ENCODE data around the gene FEZF1. TPM values are rescaled to one million over a fixed set of nuclear protein-coding genes. Genes with fewer than 3 reads are reported as not detected.
A peak's percentile ranks its signal among the peaks of the same experiment; 100 is the strongest.

The FEZF1 gene
- total and polyA plus RNA-seq, 3 experiments from 2014 or later: not detected

GRCh38 chr7:122329145-122329802, 24.7 kb upstream of the FEZF1 start:
- H3K4me3 ChIP-seq (ENCODE audit: low read length): no peak overlapping the region
- H3K27ac ChIP-seq (ENCODE audit: low read depth, low read length): no peak overlapping the region
- no peak overlapping the region for H3K4me3 Mint-ChIP-seq
- H3K36me3 ChIP-seq (ENCODE audit: insufficient read depth, low read length): no peaks in the 10 kb centered on the region
- H3K9me3 Mint-ChIP-seq: peaks cover 0 to 2% (median 0%) of the 10 kb centered on the region in 5 donors
- DNase-seq: no peak
- POLR2A ChIA-PET: no interaction called here
- H3K27ac Mint-ChIP-seq: peak overlapping the region in 1 of 8 donors; percentile 73
- H3K9me3 ChIP-seq (ENCODE audit: low read length): no peaks in the 10 kb centered on the region
- no peaks in the 10 kb centered on the region for H3K4me1 ChIP-seq (ENCODE audit: insufficient read depth, low read length)
- no peaks in the 10 kb centered on the region for H3K4me1 Mint-ChIP-seq
- H3K27me3 ChIP-seq (ENCODE audit: insufficient read depth, low read length, poor library complexity, severe bottlenecking): no peaks in the 10 kb centered on the region
- H3K36me3 Mint-ChIP-seq: no peaks in the 10 kb centered on the region
- CTCF ChIA-PET: no interaction called here
- H3K27me3 Mint-ChIP-seq: no peaks in the 10 kb centered on the region

- H3K4me3 Mint-ChIP-seq: no peak overlapping the region
- Histone ChIP-seq H3K9me3 (ENCODE audit: low read length) (no peaks in the 10 kb centered on the region), H3K36me3 (ENCODE audit: insufficient read depth, low read length) (no peaks in the 10 kb centered on the region), H3K27me3 (ENCODE audit: insufficient read depth, low read length, poor library complexity, severe bottlenecking) (no peaks in the 10 kb centered on the region), H3K27ac (ENCODE audit: low read depth, low read length) (no peak overlapping the region), H3K4me3 (ENCODE audit: low read length) (no peak overlapping the region), H3K4me1 (ENCODE audit: insufficient read depth, low read length) (no peaks in the 10 kb centered on the region)
- DNase-seq: no peak
- H3K27ac Mint-ChIP-seq: no peak overlapping the region
- ChIA-PET POLR2A (no interaction called here), CTCF (no interaction called here)
- H3K4me1 Mint-ChIP-seq: no peaks in the 10 kb centered on the region
- H3K27me3 Mint-ChIP-seq: no peaks in the 10 kb centered on the region
- peaks cover 0 to 2% (median 0%) of the 10 kb centered on the region in 5 donors for H3K9me3 Mint-ChIP-seq
- H3K36me3 Mint-ChIP-seq: no peaks in the 10 kb centered on the region
These were observed 23.4 kb upstream of the FEZF1 start for GRCh38 chr7:122327969-122328368.

- Histone ChIP-seq H3K27ac (ENCODE audit: low read depth, low read length) (no peak overlapping the region), H3K27me3 (ENCODE audit: insufficient read depth, low read length, poor library complexity, severe bottlenecking) (no peaks in the 10 kb centered on the region), H3K4me3 (ENCODE audit: low read length) (no peak overlapping the region), H3K4me1 (ENCODE audit: insufficient read depth, low read length) (no peaks in the 10 kb centered on the region), H3K9me3 (ENCODE audit: low read length) (no peaks in the 10 kb centered on the region), H3K36me3 (ENCODE audit: insufficient read depth, low read length) (no peaks in the 10 kb centered on the region)
- H3K4me3 Mint-ChIP-seq: no peak overlapping the region
- no peak overlapping the region for H3K27ac Mint-ChIP-seq
- H3K27me3 Mint-ChIP-seq: peaks cover 41 to 59% of the 10 kb centered on the region in 2 donors
- H3K36me3 Mint-ChIP-seq: no peaks in the 10 kb centered on the region
- ChIA-PET CTCF (no interaction called here), POLR2A (no interaction called here)
- H3K4me1 Mint-ChIP-seq: peaks cover 0 to 3% (median 0%) of the 10 kb centered on the region in 3 donors
- H3K9me3 Mint-ChIP-seq: peaks cover 0 to 17% (median 11%) of the 10 kb centered on the region in 5 donors
- no peak for DNase-seq
These were observed 12.2 kb upstream of the FEZF1 start for GRCh38 chr7:122316467-122317388.

- H3K9me3 Mint-ChIP-seq: peaks cover 5 to 23% (median 11%) of the 10 kb centered on the region in 5 donors
- H3K27me3 ChIP-seq (ENCODE audit: insufficient read depth, low read length, poor library complexity, severe bottlenecking): peaks cover 8% of the 10 kb centered on the region
These were observed 11.2 kb upstream of the FEZF1 start for GRCh38 chr7:122315507-122316466.

GRCh38 chr7:122314284-122314683, 9.7 kb upstream of the FEZF1 start:
- H3K27ac Mint-ChIP-seq: no peak overlapping the region
- H3K4me3 Mint-ChIP-seq: no peak overlapping the region
- H3K36me3 ChIP-seq (ENCODE audit: insufficient read depth, low read length): no peaks in the 10 kb centered on the region
- DNase-seq: no peak
- no peak overlapping the region for H3K27ac ChIP-seq (ENCODE audit: low read depth, low read length)
- H3K4me1 Mint-ChIP-seq: peaks cover 0 to 9% (median 3%) of the 10 kb centered on the region in 3 donors
- H3K4me3 ChIP-seq (ENCODE audit: low read length): no peak overlapping the region
- no peaks in the 10 kb centered on the region for H3K4me1 ChIP-seq (ENCODE audit: insufficient read depth, low read length)
- H3K36me3 Mint-ChIP-seq: peaks cover 0 to 3% (median 0%) of the 10 kb centered on the region in 3 donors
- H3K9me3 ChIP-seq (ENCODE audit: low read length): no peaks in the 10 kb centered on the region
- peaks cover 13% of the 10 kb centered on the region for H3K27me3 ChIP-seq (ENCODE audit: insufficient read depth, low read length, poor library complexity, severe bottlenecking)
- peaks cover 56 to 73% of the 10 kb centered on the region in 2 donors for H3K27me3 Mint-ChIP-seq
- peaks cover 5 to 24% (median 11%) of the 10 kb centered on the region in 5 donors for H3K9me3 Mint-ChIP-seq
- ChIA-PET CTCF (no interaction called here), POLR2A (no interaction called here)

More at GRCh38 chr7:122315507-122316466, 11.2 kb upstream of the FEZF1 start:
- ChIA-PET CTCF (no interaction called here), POLR2A (no interaction called here)
- Histone ChIP-seq H3K27ac (ENCODE audit: low read depth, low read length) (no peak overlapping the region), H3K4me1 (ENCODE audit: insufficient read depth, low read length) (no peaks in the 10 kb centered on the region), H3K9me3 (ENCODE audit: low read length) (no peaks in the 10 kb centered on the region), H3K4me3 (ENCODE audit: low read length) (no peak overlapping the region), H3K36me3 (ENCODE audit: insufficient read depth, low read length) (no peaks in the 10 kb centered on the region)
- DNase-seq: no peak
- H3K27me3 Mint-ChIP-seq: peaks cover 48 to 66% of the 10 kb centered on the region in 2 donors
- H3K36me3 Mint-ChIP-seq: peaks cover 0 to 3% (median 0%) of the 10 kb centered on the region in 3 donors
- no peak overlapping the region for H3K27ac Mint-ChIP-seq
- H3K4me3 Mint-ChIP-seq: no peak overlapping the region
- H3K4me1 Mint-ChIP-seq: peaks cover 0 to 3% (median 2%) of the 10 kb centered on the region in 3 donors

- no peak overlapping the region for H3K27ac ChIP-seq (ENCODE audit: low read depth, low read length)
- H3K4me1 ChIP-seq (ENCODE audit: insufficient read depth, low read length): no peaks in the 10 kb centered on the region
- ChIA-PET POLR2A (no interaction called here), CTCF (no interaction called here)
- H3K4me3 Mint-ChIP-seq: no peak overlapping the region
- no peak overlapping the region for H3K4me3 ChIP-seq (ENCODE audit: low read length)
- H3K36me3 Mint-ChIP-seq: peaks cover 0 to 3% (median 0%) of the 10 kb centered on the region in 3 donors
- peaks cover 61 to 77% of the 10 kb centered on the region in 2 donors for H3K27me3 Mint-ChIP-seq
- no peak for DNase-seq
- no peaks in the 10 kb centered on the region for H3K9me3 ChIP-seq (ENCODE audit: low read length)
- H3K4me1 Mint-ChIP-seq: peaks cover 0 to 9% (median 3%) of the 10 kb centered on the region in 3 donors
- no peak overlapping the region for H3K27ac Mint-ChIP-seq
- H3K27me3 ChIP-seq (ENCODE audit: insufficient read depth, low read length, poor library complexity, severe bottlenecking): peaks cover 13% of the 10 kb centered on the region
- H3K36me3 ChIP-seq (ENCODE audit: insufficient read depth, low read length): no peaks in the 10 kb centered on the region
- H3K9me3 Mint-ChIP-seq: peaks cover 5 to 21% (median 11%) of the 10 kb centered on the region in 5 donors
These were observed 8.2 kb upstream of the FEZF1 start for GRCh38 chr7:122312789-122313188.

GRCh38 chr7:122311734-122312450, 7.3 kb upstream of the FEZF1 start:
- no peaks in the 10 kb centered on the region for H3K9me3 ChIP-seq (ENCODE audit: low read length)
- H3K36me3 ChIP-seq (ENCODE audit: insufficient read depth, low read length): no peaks in the 10 kb centered on the region
- H3K9me3 Mint-ChIP-seq: peaks cover 5 to 19% (median 11%) of the 10 kb centered on the region in 5 donors
- no peaks in the 10 kb centered on the region for H3K4me1 ChIP-seq (ENCODE audit: insufficient read depth, low read length)
- no peak for DNase-seq
- H3K4me3 Mint-ChIP-seq: no peak overlapping the region
- ChIA-PET CTCF (no interaction called here), POLR2A (no interaction called here)
- H3K4me1 Mint-ChIP-seq: peaks cover 0 to 9% (median 3%) of the 10 kb centered on the region in 3 donors
- no peak overlapping the region for H3K27ac Mint-ChIP-seq
- peaks cover 61 to 74% of the 10 kb centered on the region in 2 donors for H3K27me3 Mint-ChIP-seq
- H3K36me3 Mint-ChIP-seq: peaks cover 0 to 3% (median 0%) of the 10 kb centered on the region in 3 donors
- no peak overlapping the region for H3K4me3 ChIP-seq (ENCODE audit: low read length)
- no peak overlapping the region for H3K27ac ChIP-seq (ENCODE audit: low read depth, low read length)
- H3K27me3 ChIP-seq (ENCODE audit: insufficient read depth, low read length, poor library complexity, severe bottlenecking): peaks cover 13% of the 10 kb centered on the region
